A549 treated with DMSO at 1 μM for 4 hours (cell line): ENCODE results near the gene CYP4V2. TPM values are rescaled to one million over a fixed set of nuclear protein-coding genes. Genes with fewer than 3 reads are reported as not detected.

Experiments used
- total RNA-seq: library from RNA; stranded (reverse); fragments of 200-300 nt; extraction: Qiagen RNA extraction; gene quantifications from 5 replicates; pipeline ENCODE4 v1.2.3, GENCODE V29; 2022; ENCODE audit warnings: low read depth

CYP4V2 gene
- total RNA-seq = 2.6 to 3.5 TPM (median 3.1 TPM) in 5 replicates

GRCh38 chr4:186191200-186192065 is at the start of gene CYP4V2:
CYP4V2 (plus strand) TSS chr4:186191567; CDS start chr4:186191824, 257 bp downstream.

GRCh38 chr4:186227221-186227620 is 35.9 kb downstream of the CYP4V2 start, which contains the start of gene KLKB1:
KLKB1 (plus strand) TSS chr4:186227507; CDS start chr4:186228196, 689 bp downstream.

Other genes starting within 250 kb of the CYP4V2 start
- 0.21 to 0.60 TPM (median 0.36 TPM) in 5 replicates for gene TLR3, start 122.4 kb upstream of the CYP4V2 start, total RNA-seq
- 1.4 to 2.0 TPM (median 1.6 TPM) in 5 replicates for gene FAM149A, start 86.9 kb upstream of the CYP4V2 start, total RNA-seq
- 0.03 TPM in 1 of 5 replicates, not detected in the others for gene KLKB1, start 35.9 kb downstream of the CYP4V2 start, total RNA-seq
- gene F11, start 74.6 kb downstream of the CYP4V2 start, total RNA-seq = not detected in 5 replicates